NT2/D1 (cell line): ENCODE data around the gene TAGLN2.

ENCODE experiments used
- SUZ12 ChIP-seq: IDR thresholded peaks from 2 replicates; pipeline ENCODE4 v1.6.1; 2011; ENCODE audit not compliant: insufficient read length, insufficient read depth; ENCODE audit errors: extremely low read depth
- ZNF274 ChIP-seq: IDR thresholded peaks from 2 replicates; pipeline ENCODE4 v1.6.1; 2011; ENCODE audit warnings: mild to moderate bottlenecking, low read depth, low read length

GRCh38 chr1:159889821-159890252 lies 35.5 kb downstream of the TAGLN2 start:
- no peak for TF ChIP-seq SUZ12
- TF ChIP-seq ZNF274, result no peak
